ENCODE results near the gene DGKI.

Gene DGKI

DNA sequence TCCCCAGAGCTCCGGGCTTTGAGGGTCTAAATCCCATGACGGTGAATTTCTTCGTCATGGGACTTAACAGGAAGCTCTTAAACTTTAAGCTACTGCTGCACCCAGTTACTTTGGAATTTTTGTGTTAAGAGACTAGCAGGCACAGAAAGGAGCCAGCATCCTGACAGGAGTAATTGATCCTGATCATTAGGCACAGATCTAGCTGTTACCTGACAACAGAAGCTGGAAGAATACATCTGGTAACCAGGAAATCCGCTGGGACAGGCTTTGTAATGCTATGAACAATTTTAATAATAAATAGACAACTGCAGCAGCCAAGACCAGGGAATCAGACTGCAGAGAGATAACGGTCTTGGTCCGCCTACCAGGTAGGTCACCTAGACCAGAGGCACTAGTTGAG is 210.9 kb downstream of the DGKI start:
- H3K9me3 ChIP-seq (ENCODE audit: control insufficient read depth, insufficient read depth, low read length): no peaks in the 10 kb centered on the region
- no CpG with 5 or more reads among the region's 6 CpGs for WGBS (ENCODE audit: insufficient coverage, insufficient read length)
- H3K27ac ChIP-seq (ENCODE audit: low read length): no peak overlapping the region
- no peaks in the 10 kb centered on the region for H3K36me3 ChIP-seq (ENCODE audit: control insufficient read depth, insufficient read depth, low read length)
- H3K27me3 ChIP-seq (ENCODE audit: control insufficient read depth, insufficient read depth, low read length): no peaks in the 10 kb centered on the region
- H3K4me1 ChIP-seq (ENCODE audit: control insufficient read depth, insufficient read depth, low read length): no peaks in the 10 kb centered on the region
- DNase-seq (ENCODE audit: low read depth, low spot score): no peak
- no peak overlapping the region for H3K4me3 ChIP-seq (ENCODE audit: low read length)

DNA sequence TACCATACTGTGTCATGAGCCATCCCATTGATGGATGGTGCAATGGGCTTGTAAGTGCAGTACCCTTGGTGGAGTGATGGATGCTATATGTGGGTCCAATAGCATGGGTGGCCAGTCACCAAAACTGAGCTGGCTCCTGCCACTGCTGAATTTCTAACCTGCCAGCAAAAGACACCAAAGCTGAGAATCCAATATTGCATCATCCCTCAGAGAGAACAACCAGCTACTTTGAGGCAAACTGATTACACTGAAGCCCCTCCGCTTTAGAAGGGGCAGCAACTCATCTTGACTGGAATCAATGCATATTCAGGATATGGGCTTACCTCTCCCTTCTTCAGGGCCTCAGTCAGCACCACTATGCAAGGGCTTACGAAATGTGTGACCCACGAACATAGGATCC is 211.6 kb downstream of the DGKI start:
- no peak overlapping the region for H3K4me3 ChIP-seq (ENCODE audit: low read length)
- no peaks in the 10 kb centered on the region for H3K9me3 ChIP-seq (ENCODE audit: control insufficient read depth, insufficient read depth, low read length)
- no peaks in the 10 kb centered on the region for H3K4me1 ChIP-seq (ENCODE audit: control insufficient read depth, insufficient read depth, low read length)
- no CpG with 5 or more reads among the region's 3 CpGs for WGBS (ENCODE audit: insufficient coverage, insufficient read length)
- no peaks in the 10 kb centered on the region for H3K27me3 ChIP-seq (ENCODE audit: control insufficient read depth, insufficient read depth, low read length)
- H3K36me3 ChIP-seq (ENCODE audit: control insufficient read depth, insufficient read depth, low read length): no peaks in the 10 kb centered on the region
- no peak for DNase-seq (ENCODE audit: low read depth, low spot score)
- H3K27ac ChIP-seq (ENCODE audit: low read length): no peak overlapping the region

DNA sequence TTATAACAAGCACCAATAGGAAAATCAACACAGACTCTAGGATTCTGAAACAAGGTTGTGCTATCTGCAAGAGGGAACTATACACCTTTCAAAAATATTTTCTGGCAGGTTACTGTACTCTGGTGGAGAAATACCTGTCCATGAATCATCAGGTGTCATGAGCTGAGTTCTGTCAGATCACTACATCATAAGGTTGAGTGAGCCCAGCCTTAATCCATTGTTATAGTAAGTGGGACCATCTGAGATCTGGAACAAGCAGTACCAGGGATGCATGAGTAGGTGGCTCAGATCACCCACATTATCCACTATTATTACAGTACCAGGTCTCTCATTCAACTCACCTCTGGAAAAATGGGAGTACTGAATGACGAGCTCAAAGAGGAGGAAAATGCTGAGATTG is 212.4 kb downstream of the DGKI start:
- Histone ChIP-seq H3K4me3 (ENCODE audit: low read length) (no peak overlapping the region), H3K27ac (ENCODE audit: low read length) (no peak overlapping the region), H3K4me1 (ENCODE audit: control insufficient read depth, insufficient read depth, low read length) (no peaks in the 10 kb centered on the region), H3K27me3 (ENCODE audit: control insufficient read depth, insufficient read depth, low read length) (no peaks in the 10 kb centered on the region), H3K36me3 (ENCODE audit: control insufficient read depth, insufficient read depth, low read length) (no peaks in the 10 kb centered on the region), H3K9me3 (ENCODE audit: control insufficient read depth, insufficient read depth, low read length) (no peaks in the 10 kb centered on the region)
- no CpG with 5 or more reads among the region's 1 CpG for WGBS (ENCODE audit: insufficient coverage, insufficient read length)
- no peak for DNase-seq (ENCODE audit: low read depth, low spot score)

DNA sequence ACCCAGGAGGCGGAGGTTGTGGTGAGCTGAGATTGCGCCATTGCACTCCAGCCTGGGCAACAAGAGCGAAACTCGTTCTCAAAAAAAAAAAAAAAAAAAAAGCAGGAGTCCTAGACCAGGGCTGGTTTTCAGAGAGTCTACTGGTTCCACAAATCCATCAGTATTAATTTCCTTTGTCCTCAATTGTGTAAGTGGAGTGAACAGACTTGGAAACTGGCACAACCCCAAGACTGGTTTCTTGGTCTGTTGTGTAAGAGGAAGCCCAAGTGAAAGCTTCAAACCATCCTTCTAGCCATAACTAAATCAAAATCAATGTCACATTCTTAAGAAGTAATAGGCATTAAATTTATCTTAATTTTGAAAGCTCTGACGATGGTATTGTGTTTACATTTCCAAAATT is 213.6 kb downstream of the DGKI start:
- Histone ChIP-seq H3K4me3 (ENCODE audit: low read length) (no peak overlapping the region), H3K4me1 (ENCODE audit: control insufficient read depth, insufficient read depth, low read length) (no peaks in the 10 kb centered on the region), H3K9me3 (ENCODE audit: control insufficient read depth, insufficient read depth, low read length) (no peaks in the 10 kb centered on the region), H3K36me3 (ENCODE audit: control insufficient read depth, insufficient read depth, low read length) (no peaks in the 10 kb centered on the region), H3K27me3 (ENCODE audit: control insufficient read depth, insufficient read depth, low read length) (no peaks in the 10 kb centered on the region), H3K27ac (ENCODE audit: low read length) (no peak overlapping the region)
- no CpG with 5 or more reads among the region's 5 CpGs for WGBS (ENCODE audit: insufficient coverage, insufficient read length)
- DNase-seq (ENCODE audit: low read depth, low spot score): no peak

DNA sequence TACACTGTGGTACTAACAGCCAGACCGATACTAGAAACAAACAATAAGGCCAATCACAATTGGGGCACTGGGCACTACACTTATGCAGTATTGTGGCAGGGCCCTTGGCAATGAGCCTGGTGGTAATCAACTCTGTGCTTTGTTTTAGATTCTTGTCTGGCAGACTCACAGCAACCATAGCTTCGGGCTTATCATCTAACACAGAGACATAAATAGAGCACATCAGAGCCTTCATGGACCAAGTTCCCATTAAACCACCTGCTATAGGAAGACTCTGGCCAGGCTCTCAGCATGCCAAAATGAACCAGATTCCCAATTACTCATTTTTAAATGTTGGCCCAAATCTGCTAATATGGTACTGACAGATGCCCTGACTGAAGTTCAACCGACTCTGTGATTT is 218.6 kb downstream of the DGKI start:
- no peaks in the 10 kb centered on the region for H3K27me3 ChIP-seq (ENCODE audit: control insufficient read depth, insufficient read depth, low read length)
- WGBS (ENCODE audit: insufficient coverage, insufficient read length): no CpG with 5 or more reads among the region's 3 CpGs
- H3K27ac ChIP-seq (ENCODE audit: low read length): no peak overlapping the region
- no peak for DNase-seq (ENCODE audit: low read depth, low spot score)
- no peaks in the 10 kb centered on the region for H3K36me3 ChIP-seq (ENCODE audit: control insufficient read depth, insufficient read depth, low read length)
- no peaks in the 10 kb centered on the region for H3K9me3 ChIP-seq (ENCODE audit: control insufficient read depth, insufficient read depth, low read length)
- H3K4me1 ChIP-seq (ENCODE audit: control insufficient read depth, insufficient read depth, low read length): no peaks in the 10 kb centered on the region
- no peak overlapping the region for H3K4me3 ChIP-seq (ENCODE audit: low read length)

DNA sequence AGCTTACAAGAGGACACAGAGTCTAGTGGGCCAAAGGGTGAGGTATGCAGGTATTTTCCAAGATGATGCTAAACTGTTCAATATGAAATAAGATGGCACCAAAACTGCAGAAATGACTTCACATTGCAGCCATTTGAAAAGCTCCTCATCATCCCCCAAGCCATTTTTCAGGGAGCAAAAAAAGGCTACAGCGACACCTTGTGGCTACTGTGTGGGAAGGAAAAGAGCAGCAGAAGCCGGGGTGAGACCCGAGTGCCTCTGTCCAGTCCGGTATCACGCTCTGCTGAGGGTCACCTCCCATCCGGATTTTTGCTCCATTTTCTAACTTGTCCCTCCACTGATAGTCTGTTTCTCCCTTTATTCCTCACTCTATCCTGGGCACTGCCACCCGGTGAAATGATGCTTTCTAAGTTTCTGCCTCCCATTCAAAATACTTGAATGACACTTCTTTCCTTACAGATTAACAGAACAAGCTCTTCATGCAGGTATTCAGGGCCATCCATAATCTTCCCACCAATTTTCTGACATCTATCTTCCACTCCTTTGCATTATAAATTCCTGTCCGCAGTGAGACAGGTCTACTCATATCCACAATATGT is 220.2 kb downstream of the DGKI start:
- Histone ChIP-seq H3K27ac (ENCODE audit: low read length) (no peak overlapping the region), H3K4me3 (ENCODE audit: low read length) (no peak overlapping the region), H3K4me1 (ENCODE audit: control insufficient read depth, insufficient read depth, low read length) (no peaks in the 10 kb centered on the region), H3K36me3 (ENCODE audit: control insufficient read depth, insufficient read depth, low read length) (no peaks in the 10 kb centered on the region), H3K27me3 (ENCODE audit: control insufficient read depth, insufficient read depth, low read length) (no peaks in the 10 kb centered on the region), H3K9me3 (ENCODE audit: control insufficient read depth, insufficient read depth, low read length) (no peaks in the 10 kb centered on the region)
- peak; percentile 63 for DNase-seq (ENCODE audit: low read depth, low spot score)
- WGBS (ENCODE audit: insufficient coverage, insufficient read length): no CpG with 5 or more reads among the region's 8 CpGs

DNA sequence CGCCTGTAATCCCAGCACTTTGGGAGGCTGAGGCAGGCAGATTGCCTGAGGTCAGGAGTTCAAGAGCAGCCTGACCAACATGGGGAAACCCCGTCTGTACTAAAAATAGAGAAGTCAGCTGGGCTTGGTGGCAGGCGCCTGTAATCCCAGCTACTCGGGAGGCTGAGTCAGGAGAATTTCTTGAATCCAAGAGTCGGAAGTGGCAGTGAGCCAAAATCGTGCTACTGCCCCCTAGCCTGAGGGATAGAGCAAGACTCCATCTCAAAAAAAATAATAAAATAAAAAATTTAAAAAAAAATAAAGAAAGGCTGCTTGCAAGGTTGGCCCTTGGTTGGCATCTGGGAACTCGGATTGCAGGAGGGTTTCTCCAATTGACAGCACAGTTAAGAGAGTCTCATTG is 221.6 kb downstream of the DGKI start:
- no peak for DNase-seq (ENCODE audit: low read depth, low spot score)
- WGBS (ENCODE audit: insufficient coverage, insufficient read length): no CpG with 5 or more reads among the region's 7 CpGs
- Histone ChIP-seq H3K27ac (ENCODE audit: low read length) (no peak overlapping the region), H3K4me1 (ENCODE audit: control insufficient read depth, insufficient read depth, low read length) (no peaks in the 10 kb centered on the region), H3K9me3 (ENCODE audit: control insufficient read depth, insufficient read depth, low read length) (no peaks in the 10 kb centered on the region), H3K27me3 (ENCODE audit: control insufficient read depth, insufficient read depth, low read length) (no peaks in the 10 kb centered on the region), H3K36me3 (ENCODE audit: control insufficient read depth, insufficient read depth, low read length) (no peaks in the 10 kb centered on the region), H3K4me3 (ENCODE audit: low read length) (no peak overlapping the region)

DNA sequence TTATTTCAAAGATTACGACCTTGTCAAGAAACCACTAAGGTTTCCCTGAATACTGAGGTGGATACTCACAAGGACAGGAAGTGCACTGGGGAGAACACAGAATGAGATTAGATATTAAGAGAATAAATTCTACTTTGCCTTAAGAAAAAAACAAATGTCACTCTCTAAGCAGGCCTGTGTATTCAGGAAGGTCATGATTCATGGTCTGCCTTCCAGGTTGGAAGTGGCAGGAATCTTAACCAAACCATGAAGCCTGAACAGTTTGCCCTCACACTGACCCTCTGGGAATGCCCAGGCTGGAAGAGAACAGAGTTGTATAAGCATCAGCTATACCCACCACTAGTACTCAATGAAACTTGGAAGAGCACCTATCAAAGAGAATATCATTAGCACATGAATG is 227.6 kb downstream of the DGKI start:
- no peaks in the 10 kb centered on the region; the same call in 1 of the 2 replicates for H3K27me3 ChIP-seq (ENCODE audit: control insufficient read depth, insufficient read depth, low read length)
- WGBS (ENCODE audit: insufficient coverage, insufficient read length): no CpG with 5 or more reads among the region's 1 CpG
- DNase-seq (ENCODE audit: low read depth, low spot score): no peak

DNA sequence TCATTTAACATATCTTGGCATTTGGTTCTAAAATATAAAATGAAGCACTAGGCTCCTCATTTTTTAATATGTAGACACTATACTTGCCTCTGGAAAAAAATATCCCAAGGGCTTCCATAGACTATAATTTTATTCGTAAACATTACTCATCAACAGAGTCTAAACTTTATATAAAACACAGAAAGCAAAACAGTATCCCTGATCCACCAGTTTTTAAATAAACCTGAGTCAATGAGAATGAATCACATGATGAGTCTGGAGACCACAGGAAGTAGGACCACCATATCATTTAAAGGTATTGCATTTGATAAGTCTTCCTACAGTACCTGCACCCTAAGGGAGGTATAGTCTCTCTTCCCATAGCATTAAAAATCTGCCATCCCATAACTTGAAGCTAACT is 228.0 kb downstream of the DGKI start:
- peaks cover 6% of the 10 kb centered on the region; the same call in 1 of the 2 replicates for H3K4me1 ChIP-seq (ENCODE audit: control insufficient read depth, insufficient read depth, low read length)
- no peak for DNase-seq (ENCODE audit: low read depth, low spot score)
- no peaks in the 10 kb centered on the region; the same call in 1 of the 2 replicates for H3K27me3 ChIP-seq (ENCODE audit: control insufficient read depth, insufficient read depth, low read length)
- no peak overlapping the region for H3K4me3 ChIP-seq (ENCODE audit: low read length)
- H3K27ac ChIP-seq (ENCODE audit: low read length): no peak overlapping the region
- H3K36me3 ChIP-seq (ENCODE audit: control insufficient read depth, insufficient read depth, low read length): no peaks in the 10 kb centered on the region
- H3K9me3 ChIP-seq (ENCODE audit: control insufficient read depth, insufficient read depth, low read length): no peaks in the 10 kb centered on the region
- no CpG with 5 or more reads among the region's 1 CpG for WGBS (ENCODE audit: insufficient coverage, insufficient read length)

More for the DNA sequence above, 227.6 kb downstream of the DGKI start:
- no peak overlapping the region for H3K4me3 ChIP-seq (ENCODE audit: low read length)
- H3K36me3 ChIP-seq (ENCODE audit: control insufficient read depth, insufficient read depth, low read length): no peaks in the 10 kb centered on the region
- H3K4me1 ChIP-seq (ENCODE audit: control insufficient read depth, insufficient read depth, low read length): peaks cover 6% of the 10 kb centered on the region; the same call in 1 of the 2 replicates
- no peaks in the 10 kb centered on the region for H3K9me3 ChIP-seq (ENCODE audit: control insufficient read depth, insufficient read depth, low read length)
- H3K27ac ChIP-seq (ENCODE audit: low read length): no peak overlapping the region

DNA sequence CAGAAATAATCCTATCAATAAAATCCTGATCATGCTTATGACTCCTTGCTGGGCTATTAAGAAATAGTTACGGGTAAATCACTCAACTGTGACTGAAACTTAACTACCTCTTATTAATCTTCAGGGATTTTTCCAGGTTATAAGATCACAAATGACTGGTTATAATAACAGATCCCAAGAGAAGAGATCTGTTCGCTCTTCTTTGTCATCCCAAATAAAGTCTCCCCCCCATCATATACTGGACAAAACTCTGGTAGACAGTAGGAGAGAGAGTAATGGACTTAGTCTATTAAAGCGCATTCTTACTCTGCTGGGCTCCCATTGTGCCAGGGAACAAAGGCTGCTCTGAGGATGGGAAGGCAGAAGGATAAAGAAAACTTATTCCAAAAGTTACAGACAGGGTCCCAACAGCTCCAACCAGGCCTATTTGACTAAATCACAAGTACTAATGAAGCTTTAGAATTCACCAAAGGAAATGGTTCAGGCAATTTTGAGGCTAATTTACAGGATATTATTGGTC is 233.7 kb downstream of the DGKI start:
- H3K4me3 ChIP-seq (ENCODE audit: low read length): no peak overlapping the region
- no peaks in the 10 kb centered on the region for H3K36me3 ChIP-seq (ENCODE audit: control insufficient read depth, insufficient read depth, low read length)
- no CpG with 5 or more reads among the region's 3 CpGs for WGBS (ENCODE audit: insufficient coverage, insufficient read length)
- DNase-seq (ENCODE audit: low read depth, low spot score): no peak
- no peaks in the 10 kb centered on the region for H3K27me3 ChIP-seq (ENCODE audit: control insufficient read depth, insufficient read depth, low read length)
- no peaks in the 10 kb centered on the region for H3K9me3 ChIP-seq (ENCODE audit: control insufficient read depth, insufficient read depth, low read length)
- no peak overlapping the region for H3K27ac ChIP-seq (ENCODE audit: low read length)
- H3K4me1 ChIP-seq (ENCODE audit: control insufficient read depth, insufficient read depth, low read length): no peaks in the 10 kb centered on the region

DNA sequence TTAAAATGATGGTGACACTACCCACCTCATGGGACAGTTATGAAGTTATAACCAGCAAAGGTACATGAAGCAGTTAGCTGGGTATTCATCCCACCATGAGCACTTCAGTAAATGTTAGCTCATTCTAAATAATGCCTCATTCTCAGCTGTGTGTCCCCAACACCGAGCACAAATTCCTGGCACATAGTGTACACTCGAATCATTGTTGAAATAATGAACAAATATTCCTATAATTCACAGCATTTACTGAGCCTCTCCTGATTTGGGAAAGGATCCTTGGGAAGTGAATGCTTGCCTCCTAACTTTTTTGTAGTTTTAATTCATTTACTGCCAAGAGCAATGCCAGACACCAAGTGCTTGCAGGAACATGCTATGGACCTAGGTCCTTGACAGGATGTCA is 235.2 kb downstream of the DGKI start:
- no peak overlapping the region for H3K4me3 ChIP-seq (ENCODE audit: low read length)
- H3K4me1 ChIP-seq (ENCODE audit: control insufficient read depth, insufficient read depth, low read length): no peaks in the 10 kb centered on the region
- H3K9me3 ChIP-seq (ENCODE audit: control insufficient read depth, insufficient read depth, low read length): no peaks in the 10 kb centered on the region
- no peaks in the 10 kb centered on the region for H3K27me3 ChIP-seq (ENCODE audit: control insufficient read depth, insufficient read depth, low read length)
- no CpG with 5 or more reads among the region's 2 CpGs for WGBS (ENCODE audit: insufficient coverage, insufficient read length)
- no peak for DNase-seq (ENCODE audit: low read depth, low spot score)
- H3K27ac ChIP-seq (ENCODE audit: low read length): no peak overlapping the region
- no peaks in the 10 kb centered on the region for H3K36me3 ChIP-seq (ENCODE audit: control insufficient read depth, insufficient read depth, low read length)

Data from iPS DF 6.9 (cell line).